GM18909 (cell line): ENCODE data around the gene PIAS3.
"Not testable (repeated sequence)": the region's sequence is repeated elsewhere in the genome, so short reads cannot be mapped to it uniquely, and the experiment has no call there.

Source experiments
- ATAC-seq: cut with Tn5 transposase; IDR thresholded peaks from one replicate; pipeline ENCODE4 v1.9.1; 2021; ENCODE audit warnings: mild to moderate bottlenecking; ENCODE audit not compliant: unreplicated experiment, poor library complexity

PIAS3 gene

DNA sequence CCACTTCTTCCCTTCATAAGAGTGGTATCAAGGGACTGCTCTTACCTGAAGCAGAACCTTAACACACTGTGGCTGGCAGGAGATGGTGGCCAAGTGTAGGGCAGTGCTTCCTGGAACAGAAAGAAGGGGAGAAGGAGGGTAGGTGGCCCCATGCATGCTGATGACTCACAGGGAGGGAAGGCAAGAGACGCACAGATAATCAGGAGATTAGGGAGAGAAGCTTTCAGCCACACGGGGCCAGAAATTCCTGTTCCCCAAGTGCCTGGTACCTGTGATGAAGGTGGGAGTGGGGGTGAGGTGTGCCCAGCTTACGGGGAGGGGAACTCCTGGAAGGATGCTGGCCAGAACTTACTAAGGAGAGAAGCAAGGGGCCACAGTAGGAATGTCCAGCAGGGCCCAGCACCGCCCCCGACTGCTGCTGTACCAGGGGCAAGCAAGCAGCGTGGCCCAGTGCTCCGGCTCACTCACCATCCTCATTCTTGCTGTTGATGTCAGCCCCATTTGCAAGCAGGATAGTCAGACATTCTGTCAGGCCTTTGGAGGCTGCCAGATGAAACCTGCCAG is 19.1 kb upstream of the PIAS3 start:
- ATAC-seq = no peak

DNA sequence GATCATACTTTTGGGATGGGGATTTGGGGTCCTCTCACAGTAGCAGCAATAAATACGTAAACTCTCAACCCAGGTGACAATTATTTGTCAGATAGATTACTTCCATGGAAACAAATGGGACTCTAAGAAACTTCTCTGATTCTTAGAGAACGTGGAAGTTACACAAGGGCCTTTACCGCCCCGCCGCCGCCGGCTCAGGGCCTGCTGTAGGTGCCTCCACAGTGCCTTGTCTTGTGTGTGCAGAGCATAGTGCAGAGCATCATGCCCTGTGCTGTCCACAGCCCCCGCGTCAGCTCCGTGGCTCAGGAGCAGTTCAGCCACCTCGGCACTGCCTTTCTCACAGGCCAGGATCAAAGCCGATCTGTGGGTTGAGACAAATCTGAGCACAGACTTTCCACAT is 15.8 kb upstream of the PIAS3 start:
- ATAC-seq = no peak

DNA sequence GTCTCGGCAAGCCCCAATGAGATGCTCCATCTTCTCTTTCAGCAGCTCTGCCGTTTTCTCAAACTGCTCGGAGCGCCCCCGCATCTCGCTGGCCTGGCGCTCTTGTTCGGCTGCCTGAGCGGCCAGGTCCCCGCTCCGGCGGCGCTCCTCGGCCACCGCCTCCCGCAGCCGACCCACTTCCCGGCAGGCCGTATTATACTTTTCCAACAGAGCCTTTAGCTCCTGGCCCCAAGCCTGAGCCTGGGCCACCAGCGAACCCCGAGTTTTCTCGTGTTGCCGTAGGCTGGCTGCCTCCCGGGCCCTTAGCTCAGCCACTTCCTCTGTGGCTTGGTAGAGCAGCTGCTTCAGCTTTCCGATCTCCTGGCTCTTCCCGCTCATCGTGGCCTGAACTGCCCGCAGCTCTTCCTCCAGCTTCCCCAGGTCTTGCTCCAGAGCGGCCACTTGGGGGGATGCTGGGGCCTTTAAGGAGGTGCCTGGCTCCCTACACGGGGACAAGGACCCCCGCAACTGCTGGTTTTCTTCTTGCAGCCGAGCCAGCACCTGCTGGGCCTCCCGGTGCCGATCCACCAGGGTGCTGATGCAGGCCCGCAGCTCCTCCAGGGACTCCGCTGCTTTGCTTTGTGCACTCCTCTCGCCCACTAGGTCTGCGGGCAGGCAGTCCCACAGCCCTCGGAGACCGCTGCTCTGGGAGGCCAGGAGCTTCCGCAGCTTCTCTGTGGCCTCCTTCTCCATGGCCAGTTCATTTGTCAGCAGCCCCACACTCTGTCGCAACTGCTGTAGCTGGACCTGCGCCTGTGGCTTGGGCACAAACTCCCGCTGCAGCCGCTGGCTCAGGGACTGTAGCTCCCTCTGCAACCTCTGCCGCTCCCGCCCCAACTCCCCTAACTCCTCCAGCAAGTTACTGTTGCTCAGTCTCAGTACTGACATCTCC is 13.4 kb upstream of the PIAS3 start:
- no peak for ATAC-seq

DNA sequence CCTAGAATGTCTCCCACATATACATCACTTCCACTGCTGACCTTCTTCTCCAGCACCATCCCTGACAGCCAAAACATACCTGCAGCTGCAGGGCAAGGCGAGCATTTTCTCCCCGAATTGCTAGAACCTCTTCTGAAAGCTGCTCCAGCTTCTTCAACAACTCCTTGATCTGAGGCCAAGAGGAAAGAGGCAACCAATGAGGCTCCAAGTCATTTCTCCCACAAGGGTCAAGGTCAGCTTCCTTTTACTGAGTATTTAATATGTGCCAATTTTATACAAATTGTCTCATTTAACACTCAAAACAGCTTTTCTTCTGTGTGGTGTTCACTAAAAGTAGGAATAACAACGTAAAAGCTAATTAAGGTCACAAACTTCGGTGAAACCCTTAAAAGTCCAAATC is 9.4 kb upstream of the PIAS3 start:
- no peak for ATAC-seq

DNA sequence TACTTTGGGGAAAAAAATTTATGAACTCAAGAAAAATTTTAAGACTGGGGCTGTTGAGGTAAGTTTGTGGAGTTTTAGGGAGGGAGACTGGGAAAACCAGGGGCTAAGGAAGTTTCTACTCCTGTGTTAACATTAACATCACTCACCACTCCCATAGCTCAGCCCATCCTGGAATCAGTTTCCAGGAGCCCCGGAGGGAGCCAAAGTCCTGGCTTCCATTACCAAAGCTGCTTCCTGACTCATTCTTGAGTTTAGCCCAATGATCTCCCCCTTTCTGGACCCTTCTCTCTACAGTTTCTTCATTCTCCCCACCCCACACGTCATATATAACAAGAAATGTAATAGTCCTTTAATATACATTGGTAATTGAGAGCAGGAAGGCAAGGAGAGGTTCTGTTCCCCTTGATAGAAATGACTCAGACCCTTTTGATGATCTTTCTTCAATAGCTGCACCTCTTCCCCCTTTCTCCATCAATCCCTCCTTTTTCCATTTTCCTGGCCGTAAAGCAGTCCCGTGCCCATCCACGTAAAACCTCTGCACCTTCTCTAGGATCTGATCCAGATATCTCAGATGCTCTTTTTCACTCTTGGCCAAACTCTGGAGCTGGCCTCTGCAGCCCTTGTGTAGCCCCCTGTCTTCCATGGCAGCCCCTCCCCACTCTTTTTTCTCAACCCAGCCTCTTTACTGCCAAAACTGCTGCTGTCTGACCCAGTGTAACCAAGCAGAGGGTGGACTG is 4.6 kb upstream of the PIAS3 start:
- ATAC-seq = no peak

DNA sequence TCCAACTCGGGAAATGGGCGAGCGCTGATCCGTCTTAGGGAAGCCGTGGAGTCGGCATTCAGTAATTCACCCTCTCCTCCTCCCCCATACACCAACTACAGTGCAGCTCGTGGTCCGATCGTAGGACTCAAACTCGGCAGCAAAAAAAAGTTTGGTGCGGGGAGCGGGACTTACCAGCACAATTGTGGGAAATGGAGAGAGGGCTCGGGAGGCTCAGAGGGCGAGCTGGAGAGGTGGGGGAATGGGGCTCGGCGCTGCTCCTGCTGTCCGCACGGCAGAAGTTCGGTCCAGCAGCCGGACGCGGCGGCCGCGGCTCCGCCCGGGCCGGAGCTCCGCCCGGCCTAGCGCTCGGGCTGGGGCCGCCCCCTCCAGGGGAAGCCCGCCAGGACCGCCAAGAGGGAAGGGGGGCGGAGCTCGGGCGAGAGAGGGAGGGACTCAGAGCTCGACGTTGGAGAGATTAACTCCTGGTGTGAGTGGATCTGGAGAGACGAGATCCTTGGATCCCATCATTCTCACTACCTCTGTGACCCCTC is 676 bp upstream of the PIAS3 start:
- ATAC-seq = peak; percentile 77

DNA sequence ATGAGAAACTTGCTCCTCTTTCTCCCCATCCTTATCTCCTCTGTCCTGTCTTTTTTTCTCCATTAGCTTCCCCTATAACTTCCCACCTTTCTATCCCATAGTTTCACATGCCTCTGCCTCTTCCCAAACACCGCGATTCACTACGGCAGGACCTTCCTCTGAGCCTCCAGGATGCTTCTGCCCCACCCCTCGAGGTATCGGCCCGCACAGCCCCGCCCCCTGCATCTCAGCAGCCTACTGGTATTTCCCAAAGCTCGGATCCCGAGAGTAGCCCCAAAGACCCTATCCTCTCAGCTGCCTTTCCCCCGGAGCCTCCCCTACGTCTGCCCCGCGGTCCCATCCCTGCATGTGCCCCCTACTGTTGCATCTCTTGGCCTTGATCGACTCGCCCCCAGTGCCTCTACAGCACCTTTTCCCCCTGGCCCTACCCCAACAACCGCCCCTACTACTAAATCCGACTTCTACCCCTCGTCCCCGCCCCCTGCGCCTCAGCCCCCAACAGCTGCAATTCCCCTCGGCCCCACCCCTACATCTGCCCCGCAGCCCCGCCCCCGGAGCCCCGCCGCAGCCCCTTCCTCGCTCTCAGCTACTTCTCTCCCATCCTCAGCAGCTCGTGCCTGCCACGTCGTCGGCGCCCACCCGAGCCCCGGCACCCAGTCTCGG is 512 bp downstream of the PIAS3 start:
- no peak for ATAC-seq

DNA sequence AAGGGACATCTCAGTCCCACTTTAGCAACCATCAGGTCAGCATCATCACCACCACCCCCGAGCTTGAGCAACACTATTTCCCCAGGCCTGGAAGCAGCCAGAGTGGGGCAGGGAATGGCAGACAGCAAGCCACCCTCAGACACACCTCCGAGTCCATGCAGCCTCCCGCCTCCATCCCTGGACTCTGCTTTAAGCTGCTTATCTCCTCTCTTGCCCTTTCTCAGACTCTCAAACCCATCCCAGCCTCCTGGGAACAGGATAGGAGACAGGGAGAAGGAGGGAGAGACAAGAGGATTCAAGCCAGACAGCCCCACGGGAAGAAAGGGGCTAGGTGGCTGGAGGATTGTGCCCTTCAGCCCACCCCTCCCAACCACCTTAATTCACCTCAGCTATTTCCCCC is 1.7 kb downstream of the PIAS3 start:
- ATAC-seq = no peak

DNA sequence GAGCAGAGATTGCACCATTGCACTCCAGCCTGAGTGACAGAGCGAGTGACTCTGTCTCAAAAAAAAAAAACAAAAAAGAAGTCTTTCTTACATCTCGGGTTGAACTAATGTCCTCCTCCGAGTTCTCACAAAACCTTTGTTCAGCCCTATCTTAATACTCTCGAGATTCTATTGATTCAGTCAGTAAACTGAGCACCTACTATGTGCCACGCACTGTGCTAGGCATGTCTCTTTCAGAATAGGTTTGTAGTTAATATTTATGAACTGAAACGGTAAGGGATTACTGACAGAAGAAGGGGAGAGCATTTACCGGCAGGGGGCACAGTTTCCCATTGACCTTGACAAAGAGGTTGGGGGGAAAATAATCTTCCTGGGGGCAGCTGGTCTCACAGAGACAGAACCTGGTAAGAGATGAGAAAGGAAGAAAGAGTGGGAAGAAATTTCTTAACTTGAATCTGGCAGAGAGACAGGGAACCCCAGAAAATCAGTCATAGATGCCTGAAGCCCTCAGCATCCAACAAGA is 3.4 kb downstream of the PIAS3 start:
- no peak for ATAC-seq

DNA sequence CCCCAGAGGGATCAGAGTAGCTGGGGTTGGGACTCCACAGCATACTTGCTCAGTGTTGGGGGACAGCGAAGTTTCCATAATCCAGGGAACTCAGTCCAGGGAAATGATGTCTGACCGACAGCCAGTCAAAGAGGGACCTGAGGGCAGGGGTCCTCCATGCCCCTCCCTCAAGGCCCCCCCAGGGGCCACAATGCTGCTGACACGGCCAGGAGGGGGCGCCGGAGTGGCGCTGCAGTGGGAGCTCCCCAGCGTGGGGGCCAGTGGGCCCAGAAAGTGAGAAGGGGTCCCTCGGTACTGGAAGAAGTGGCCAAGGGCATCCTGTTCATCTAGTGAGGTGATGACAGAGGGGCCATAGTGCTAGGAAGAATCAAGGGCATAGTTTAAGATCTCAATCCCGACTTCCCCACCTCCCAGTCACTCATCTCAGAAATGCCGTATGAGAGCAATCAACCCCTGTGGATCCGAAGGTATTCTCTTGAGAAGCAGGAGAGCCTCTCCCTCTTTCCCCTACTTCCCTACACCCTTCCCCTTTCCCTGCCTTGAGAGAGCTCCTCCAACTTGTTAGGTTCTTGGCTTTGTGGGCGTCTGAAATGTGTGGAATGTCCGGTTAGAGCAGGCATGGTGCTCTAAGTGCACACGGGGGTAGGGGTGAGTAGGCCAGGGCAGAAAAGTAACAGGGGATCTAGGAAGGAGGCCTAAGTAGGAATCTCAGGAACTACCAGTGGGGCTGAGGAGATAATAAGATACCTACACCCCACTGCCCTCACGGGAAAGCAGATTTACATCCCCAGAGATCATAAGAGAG is 9.3 kb downstream of the PIAS3 start:
- no peak for ATAC-seq

DNA sequence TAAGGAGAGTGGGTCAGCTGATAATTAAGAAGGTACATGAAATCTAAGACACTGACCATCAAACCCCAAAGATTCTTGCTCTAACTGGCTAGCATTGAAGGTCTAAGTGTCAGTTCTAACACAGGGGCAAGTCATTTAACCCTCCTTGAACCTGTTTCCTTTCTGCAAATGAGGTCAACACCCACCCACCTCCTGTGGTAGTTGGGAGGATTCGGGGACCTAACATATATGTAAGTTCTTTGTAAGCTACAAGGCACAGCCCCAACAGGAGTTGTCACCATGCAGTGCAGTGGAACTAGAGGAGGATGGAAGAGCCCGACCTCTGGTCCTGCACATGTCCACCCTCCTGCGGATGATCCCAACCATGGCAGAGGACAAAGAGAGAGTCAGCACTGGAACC is 11.1 kb downstream of the PIAS3 start:
- ATAC-seq = no peak

DNA sequence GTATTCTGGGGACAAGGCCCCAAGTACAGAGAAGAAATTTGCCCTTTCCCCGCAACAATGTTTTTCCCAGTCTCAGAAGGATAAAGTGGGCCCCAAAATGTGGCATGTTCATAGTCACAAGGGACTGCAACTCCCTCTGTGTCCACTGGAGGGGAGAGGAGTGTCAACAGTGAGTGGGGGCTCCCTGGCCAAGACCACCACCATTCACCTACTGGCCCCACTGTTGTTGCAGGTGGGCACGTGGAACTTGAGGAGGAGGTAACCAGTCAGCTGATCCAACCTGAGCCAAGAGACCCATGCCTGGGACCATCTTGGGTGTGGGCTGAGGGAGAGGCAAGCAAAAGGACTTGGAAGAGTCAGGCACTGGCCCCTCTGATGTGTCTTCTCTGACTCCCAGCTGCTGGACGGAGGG is 12.7 kb downstream of the PIAS3 start:
- no peak for ATAC-seq

DNA sequence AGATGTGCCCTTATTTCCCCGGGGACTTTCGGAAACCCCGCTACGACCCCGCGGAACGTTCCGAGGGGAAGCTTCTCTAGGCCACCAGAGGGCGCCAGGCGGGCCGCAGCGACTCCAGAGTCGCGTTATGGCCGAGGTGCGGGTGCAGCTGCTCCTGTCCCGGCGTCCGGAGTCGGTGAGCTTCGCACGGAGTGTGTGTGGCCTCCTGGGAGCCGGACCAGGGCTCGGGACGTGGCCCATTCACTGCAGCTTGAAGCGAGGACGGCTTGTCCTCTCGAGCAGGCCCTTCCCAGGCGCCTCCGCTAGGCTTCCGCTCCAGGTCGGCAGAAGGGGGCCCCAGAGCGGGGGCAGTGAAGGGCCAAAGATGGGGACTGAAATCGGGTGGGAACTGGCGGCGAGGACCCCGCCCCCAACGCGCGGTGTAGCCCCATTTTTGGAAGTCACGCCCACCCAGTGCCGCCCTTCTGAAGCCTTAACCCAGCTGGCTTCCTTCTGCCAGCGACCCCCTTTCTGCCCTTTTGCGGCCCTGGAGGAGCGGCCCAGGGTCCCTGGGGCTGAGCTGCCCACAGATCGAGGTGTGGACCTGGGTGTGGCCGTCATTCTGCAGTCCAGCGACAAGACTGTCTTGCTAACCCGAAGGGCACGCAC is 13.2 kb downstream of the PIAS3 start, which contains the start of gene NUDT17:
Gene NUDT17 (plus strand): TSS at position 117 of the 648 bp plus-strand sequence. CDS start 11 bp downstream, at position 128.
- ATAC-seq = peak; percentile 67

DNA sequence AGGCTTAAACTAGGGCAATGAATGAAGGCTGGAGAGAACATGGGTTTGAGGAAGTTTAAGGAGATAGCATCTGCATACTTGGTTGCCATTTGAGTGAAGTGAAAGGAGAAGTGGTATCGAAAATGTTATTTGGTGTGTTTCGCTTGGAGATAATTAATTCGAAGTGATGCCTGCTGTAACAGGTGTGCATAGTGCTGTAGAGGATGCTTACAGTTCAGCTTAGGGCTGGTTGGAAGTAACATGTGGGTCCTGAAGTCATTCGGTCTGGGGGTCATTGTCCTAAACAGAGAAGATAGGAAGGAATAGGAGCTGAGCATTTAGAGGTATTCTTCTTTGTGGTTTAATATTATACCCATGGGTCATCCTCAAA is 13.8 kb downstream of the PIAS3 start:
- peak; percentile 78 for ATAC-seq

DNA sequence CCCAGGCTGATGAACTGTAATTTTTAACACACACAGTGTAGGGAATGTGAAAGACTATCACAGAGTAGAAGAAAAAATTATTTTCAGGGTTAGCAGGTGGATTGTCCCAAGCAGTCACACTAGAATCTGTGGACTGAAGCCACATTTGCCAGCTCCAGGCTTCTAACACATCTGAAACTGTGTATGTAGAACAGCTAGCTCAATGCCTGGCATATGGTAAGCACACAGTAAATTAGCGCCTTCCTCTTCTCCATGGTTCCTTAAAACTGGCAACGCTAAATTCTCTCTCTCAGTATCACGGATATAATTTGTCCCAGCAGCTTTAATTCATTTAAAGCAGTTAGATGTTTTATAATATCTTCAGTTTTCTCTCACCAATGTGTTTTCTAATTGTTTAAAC is 15.8 kb downstream of the PIAS3 start:
- ATAC-seq = no peak

DNA sequence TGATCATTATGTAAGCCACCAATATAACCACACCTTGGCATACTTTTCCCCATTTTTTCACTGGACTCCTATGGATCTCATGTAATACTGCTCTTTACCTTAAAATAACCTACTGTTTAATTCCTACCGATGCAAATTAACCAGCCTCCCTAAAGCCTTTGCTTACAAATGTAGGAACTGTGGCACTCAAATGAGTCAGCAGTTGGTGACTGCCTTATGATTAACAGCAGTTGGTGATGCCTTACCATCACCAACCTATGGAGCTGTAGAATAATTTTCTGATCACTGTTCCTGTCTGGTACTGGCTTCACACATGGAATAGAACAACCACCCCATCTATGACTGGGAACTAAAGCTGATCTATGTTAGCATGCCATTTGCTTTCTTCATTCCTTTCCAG is 21.2 kb downstream of the PIAS3 start:
- ATAC-seq = no peak

DNA sequence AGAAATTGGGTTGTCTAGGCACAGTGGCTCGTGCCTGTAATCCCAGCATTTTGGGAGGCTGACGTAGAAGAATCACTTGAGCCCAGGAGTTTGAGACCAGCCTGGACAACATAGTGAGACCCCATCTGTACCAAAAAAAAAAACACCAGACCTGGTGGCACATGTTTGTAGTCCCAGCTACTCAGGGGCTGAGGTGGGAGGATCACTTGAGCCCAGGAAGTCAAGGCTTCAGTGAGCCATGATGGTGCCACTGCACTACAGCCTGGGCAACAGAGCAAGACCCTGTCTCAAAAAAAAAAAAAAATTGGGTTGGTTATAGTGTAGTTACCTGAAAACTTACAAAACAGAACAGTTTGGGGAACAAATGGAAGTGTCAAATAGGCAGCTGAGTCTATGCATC is 28.1 kb downstream of the PIAS3 start:
- not testable (repeated sequence) for ATAC-seq

DNA sequence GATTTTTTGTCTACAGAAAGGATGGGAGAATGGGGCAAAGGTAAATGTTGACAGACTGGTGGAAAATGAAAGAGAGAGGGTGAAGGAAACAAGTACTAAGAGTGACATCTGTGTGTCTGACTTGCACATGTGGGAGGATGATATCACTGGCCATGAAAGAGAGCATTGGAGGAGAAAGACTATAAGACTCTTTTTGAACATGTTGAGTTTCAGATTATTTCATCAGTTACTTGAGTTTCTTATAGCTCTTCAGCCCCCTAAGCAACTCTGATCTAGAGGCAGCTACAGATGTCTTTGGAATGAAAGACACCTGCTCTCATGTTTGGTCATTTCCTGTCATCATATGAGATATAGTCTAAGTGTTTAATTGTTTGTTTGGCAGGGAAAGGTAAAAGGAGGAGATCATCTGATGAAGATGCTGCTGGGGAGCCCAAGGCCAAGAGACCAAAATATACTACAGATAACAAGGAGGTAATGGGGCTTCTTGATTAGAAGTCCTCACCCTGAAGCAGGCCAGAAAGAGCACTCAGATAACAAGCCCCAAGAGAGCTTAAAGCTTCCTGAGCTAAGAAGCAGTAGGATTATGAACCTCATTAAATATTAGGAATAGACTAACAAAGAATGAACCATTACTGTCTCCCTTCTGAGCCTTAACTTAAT is 30.4 kb downstream of the PIAS3 start:
- ATAC-seq = no peak
